AG04450 (cell line): ENCODE results near the gene FOSL2. TPM values are rescaled to one million over a fixed set of nuclear protein-coding genes. Genes with fewer than 3 reads are reported as not detected.

ENCODE experiments used
- CTCF ChIA-PET: fragments of 300-600, 350-600 bp; formaldehyde crosslinking; extraction: SDS; loops from one replicate; lab custom pipeline; 2022; ENCODE audit warnings: antibody characterized with exemption, inconsistent platforms; lab: Charles Lee
- POLR2A ChIA-PET: fragments of 350-600 bp; formaldehyde crosslinking; extraction: SDS; loops from one replicate; lab custom pipeline; 2021; ENCODE audit warnings: antibody characterized with exemption, inconsistent platforms; lab: Yijun Ruan, JAX
- DNase-seq: peaks from one replicate; pipeline ENCODE4 v3.0.0-alpha.2; 2011; ENCODE audit warnings: low read depth, low spot score
- H3K27ac ChIP-seq: one replicate; pipeline ENCODE4 v1.5.1; 2012; ENCODE audit warnings: low read depth, low read length, control low read depth
- H3K27me3 ChIP-seq: one replicate; pipeline ENCODE4 v1.6.0; 2012; ENCODE audit warnings: low read length; ENCODE audit not compliant: control insufficient read depth, insufficient read depth
- H3K4me3 ChIP-seq: 2 replicates; pipeline ENCODE4 v1.5.1; 2011; ENCODE audit warnings: mild to moderate bottlenecking, low read depth, low read length, control low read depth
- H3K9me3 ChIP-seq: 2 replicates; pipeline ENCODE4 v1.5.1; 2012; ENCODE audit warnings: low read length; ENCODE audit not compliant: control insufficient read depth, insufficient read depth
- polyA plus RNA-seq: library from polyadenylated mRNA; depleted of rRNA; stranded (reverse); fragments of >200 nt; gene quantifications from 2 replicates; pipeline ENCODE4 v1.2.3, GENCODE V29; 2011
- TF ChIP-seq, protein P1 (sequence below): IDR thresholded peaks from 2 replicates; pipeline ENCODE4 v1.5.1; 2011; ENCODE audit warnings: low read depth, low read length, control low read depth, inconsistent platforms

Gene FOSL2
- polyA plus RNA-seq, 1 experiment = 45.3 TPM

DNA sequence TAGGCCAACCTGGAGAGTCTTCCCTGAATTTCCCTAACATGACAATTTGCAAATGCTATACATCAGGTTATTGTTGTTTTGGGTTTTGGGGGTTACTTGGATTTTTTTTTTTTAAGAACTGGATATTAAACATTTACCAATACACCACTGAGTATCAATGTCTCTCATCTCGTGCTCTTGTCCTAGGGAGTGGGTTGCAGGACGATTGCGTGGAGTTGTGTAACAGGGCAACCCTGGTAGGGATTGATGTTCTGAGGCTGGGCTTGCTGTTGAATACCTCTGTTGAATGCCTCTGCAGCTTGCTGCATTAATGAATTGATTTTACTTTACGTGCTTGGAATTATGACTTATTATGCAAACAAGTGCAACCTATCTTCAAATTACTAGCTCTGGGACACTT lies 18.8 kb upstream of the FOSL2 start:
- DNase-seq = no peak
- POLR2A ChIA-PET = no interaction called here
- CTCF ChIA-PET = no interaction called here
- Histone ChIP-seq H3K4me3 (no peak overlapping the region), H3K9me3 (no peaks in the 10 kb centered on the region), H3K27ac (no peak overlapping the region), H3K27me3 (peaks cover 2% of the 10 kb centered on the region)
- TF ChIP-seq, protein P1, sequence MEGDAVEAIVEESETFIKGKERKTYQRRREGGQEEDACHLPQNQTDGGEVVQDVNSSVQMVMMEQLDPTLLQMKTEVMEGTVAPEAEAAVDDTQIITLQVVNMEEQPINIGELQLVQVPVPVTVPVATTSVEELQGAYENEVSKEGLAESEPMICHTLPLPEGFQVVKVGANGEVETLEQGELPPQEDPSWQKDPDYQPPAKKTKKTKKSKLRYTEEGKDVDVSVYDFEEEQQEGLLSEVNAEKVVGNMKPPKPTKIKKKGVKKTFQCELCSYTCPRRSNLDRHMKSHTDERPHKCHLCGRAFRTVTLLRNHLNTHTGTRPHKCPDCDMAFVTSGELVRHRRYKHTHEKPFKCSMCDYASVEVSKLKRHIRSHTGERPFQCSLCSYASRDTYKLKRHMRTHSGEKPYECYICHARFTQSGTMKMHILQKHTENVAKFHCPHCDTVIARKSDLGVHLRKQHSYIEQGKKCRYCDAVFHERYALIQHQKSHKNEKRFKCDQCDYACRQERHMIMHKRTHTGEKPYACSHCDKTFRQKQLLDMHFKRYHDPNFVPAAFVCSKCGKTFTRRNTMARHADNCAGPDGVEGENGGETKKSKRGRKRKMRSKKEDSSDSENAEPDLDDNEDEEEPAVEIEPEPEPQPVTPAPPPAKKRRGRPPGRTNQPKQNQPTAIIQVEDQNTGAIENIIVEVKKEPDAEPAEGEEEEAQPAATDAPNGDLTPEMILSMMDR = no peak

DNA sequence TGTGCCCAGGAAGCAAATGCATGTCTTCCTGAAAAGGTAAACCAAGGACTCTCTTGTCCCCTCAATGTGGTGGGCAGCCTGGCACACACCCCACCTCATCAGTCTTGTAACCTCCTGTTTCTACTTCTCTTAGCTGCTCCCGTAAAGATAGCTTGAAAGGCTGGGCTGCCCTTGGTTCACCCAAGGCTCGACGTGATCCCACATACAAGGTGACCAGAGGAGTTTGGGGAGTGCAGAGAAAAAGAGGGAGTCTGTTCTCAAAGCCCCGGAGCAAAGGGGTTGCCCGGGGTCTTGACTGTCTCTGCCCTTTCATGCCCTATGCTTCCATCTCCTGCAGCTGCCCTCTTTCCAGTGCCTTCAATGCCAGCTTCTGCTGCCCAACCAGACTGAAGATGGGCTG lies 18.3 kb upstream of the FOSL2 start:
- Histone ChIP-seq H3K27me3 (peaks cover 2% of the 10 kb centered on the region), H3K4me3 (no peak overlapping the region), H3K27ac (no peak overlapping the region), H3K9me3 (no peaks in the 10 kb centered on the region)
- TF ChIP-seq, protein P1 = no peak
- ChIA-PET POLR2A (no interaction called here), CTCF (no interaction called here)
- DNase-seq = no peak

DNA sequence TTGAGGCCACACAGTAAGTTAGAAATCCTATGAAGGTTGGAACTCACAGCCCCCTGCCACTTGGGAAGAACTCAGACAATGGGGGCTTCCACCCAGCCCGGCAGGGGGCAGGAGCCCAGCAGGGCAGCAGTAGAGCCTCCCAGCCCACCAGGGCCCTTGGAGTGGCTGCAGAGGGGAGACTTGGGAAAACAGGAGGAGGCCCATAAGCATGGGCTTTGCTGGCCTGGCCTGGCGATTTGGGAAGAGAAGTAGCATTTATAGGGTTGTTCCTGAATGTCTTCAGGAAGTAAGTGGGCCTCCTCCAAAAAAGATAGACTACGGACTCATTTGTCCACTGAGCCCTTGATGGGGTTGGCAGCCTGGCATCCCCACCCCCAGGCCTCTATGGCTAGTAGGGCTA lies 17.4 kb upstream of the FOSL2 start:
- ChIA-PET CTCF (no interaction called here), POLR2A (no interaction called here)
- H3K27ac ChIP-seq = no peak overlapping the region
- TF ChIP-seq, protein P1 = no peak
- H3K9me3 ChIP-seq = no peaks in the 10 kb centered on the region; the same call in 1 of the 2 replicates
- H3K4me3 ChIP-seq = no peak overlapping the region
- no peak for DNase-seq
- peaks cover 2% of the 10 kb centered on the region for H3K27me3 ChIP-seq

DNA sequence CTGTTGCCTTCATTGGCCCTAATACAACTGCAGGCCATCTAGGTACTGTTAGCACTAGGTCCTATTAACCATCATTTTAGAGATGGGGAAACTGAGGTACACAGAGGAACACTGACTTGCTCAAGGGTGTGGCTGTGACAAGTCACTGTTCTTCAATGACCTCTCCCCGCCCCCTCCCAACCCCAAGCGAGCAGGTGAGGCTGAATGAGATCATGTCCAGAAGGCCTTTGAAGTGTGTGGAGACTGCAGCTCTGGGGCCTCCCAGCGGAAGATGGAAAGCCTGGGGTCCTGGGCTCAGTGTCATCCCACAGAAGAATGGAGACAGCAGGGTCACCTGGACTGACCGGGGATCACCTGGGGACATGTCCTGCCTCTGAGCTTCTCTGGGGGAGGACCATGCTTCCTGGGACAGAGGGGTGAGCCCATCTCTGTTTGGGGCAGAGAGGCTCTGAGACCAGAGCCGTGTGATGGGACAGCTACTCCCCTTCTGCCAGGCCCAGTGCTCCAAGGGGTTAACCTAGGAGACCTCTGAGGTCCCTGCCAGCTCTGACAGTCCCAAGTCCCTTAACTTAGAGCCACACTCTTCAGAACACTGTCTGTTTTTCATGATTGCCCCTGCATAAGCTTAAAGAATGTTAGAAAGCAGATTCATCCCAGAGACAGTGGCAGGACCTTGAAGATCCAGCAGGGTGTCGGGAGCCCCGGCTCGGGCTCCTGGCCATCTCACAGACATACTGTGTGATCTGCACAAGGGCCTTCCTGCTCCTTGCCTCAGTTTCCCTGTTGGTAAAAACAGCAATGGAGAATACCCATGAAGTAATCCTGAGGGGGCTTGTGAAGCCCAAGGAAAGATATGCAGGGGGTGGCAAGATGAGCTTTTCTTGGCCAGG lies 16.7 kb upstream of the FOSL2 start:
- CTCF ChIA-PET = no interaction called here
- TF ChIP-seq, protein P1 = no peak
- no peaks in the 10 kb centered on the region; the same call in 1 of the 2 replicates for H3K9me3 ChIP-seq
- POLR2A ChIA-PET = no interaction called here
- H3K4me3 ChIP-seq = no peak overlapping the region
- peaks cover 2% of the 10 kb centered on the region for H3K27me3 ChIP-seq
- H3K27ac ChIP-seq = no peak overlapping the region
- no peak for DNase-seq

DNA sequence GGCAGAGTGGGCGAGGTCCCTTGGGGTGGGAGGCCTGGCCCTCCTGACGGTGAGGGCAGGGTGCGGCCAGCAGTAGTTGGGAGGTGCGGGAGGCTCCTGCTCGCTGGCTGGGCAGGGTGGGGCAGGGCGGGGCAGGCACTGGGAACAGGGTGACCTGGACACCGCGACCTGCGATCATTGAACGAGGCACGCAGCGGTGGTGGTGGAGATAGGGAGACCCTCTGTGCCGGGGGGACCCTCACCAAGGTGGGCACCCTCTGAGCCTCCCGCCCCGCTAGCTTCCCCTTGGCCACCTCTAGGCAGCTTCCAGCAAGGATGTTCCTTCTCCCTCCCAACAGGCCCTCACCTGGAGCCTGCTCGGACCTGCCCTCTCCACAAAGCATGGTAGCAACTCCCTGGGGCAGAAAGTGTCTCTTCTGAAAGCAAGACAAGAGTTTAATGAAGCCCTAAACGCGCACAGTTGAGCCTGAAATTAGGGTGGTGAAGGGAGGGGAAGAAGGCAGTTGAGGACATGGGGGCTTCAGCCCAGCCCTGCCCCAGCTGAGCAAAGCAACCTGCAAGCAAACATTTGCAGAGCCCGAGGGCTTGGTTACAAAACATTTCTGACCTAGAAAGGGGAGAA lies 15.4 kb upstream of the FOSL2 start:
- H3K27me3 ChIP-seq = peaks cover 2% of the 10 kb centered on the region
- CTCF ChIA-PET = no interaction called here
- no peak for DNase-seq
- TF ChIP-seq, protein P1 = no peak
- POLR2A ChIA-PET = no interaction called here
- H3K27ac ChIP-seq = no peak overlapping the region
- no peak overlapping the region for H3K4me3 ChIP-seq
- no peaks in the 10 kb centered on the region; the same call in 1 of the 2 replicates for H3K9me3 ChIP-seq
